OCI-LY7 (cell line): Measurements from ENCODE around the gene DCTN3. TPM values are rescaled to one million over a fixed set of nuclear protein-coding genes. Genes with fewer than 3 reads are reported as not detected.

Experiments used
- BruUV-seq: library from RNA; stranded (reverse); fragments of 400-500 nt; replicated peaks from 2 replicates; lab custom pipeline; 2021; lab: Mats Ljungman, UMichigan
- CTCF ChIA-PET: fragments of 300-600 bp; sonication (Branson Sonifier 250); formaldehyde crosslinking; loops from one replicate; lab custom pipeline; 2022; ENCODE audit warnings: antibody characterized with exemption; ENCODE audit not compliant: unreplicated experiment; lab: Charles Lee
- POLR2A ChIA-PET: fragments of 300-600 bp; sonication (Branson Sonifier 250); formaldehyde crosslinking; loops from one replicate; lab custom pipeline; 2022; ENCODE audit warnings: antibody characterized with exemption; lab: Charles Lee
- DNase-seq: peaks from one replicate; pipeline ENCODE4 v3.0.0-alpha.2; 2015; ENCODE audit warnings: low spot score
- H2AFZ ChIP-seq: fragments of 200-600 bp; sonication (generic), shearing (Covaris generic); 2 replicates; pipeline ENCODE4 v1.6.1; 2014; ENCODE audit warnings: mild to moderate bottlenecking, antibody characterized with exemption, low read length, moderate library complexity
- H3K27ac ChIP-seq: fragments of 200-600 bp; sonication (generic); 2 replicates; pipeline ENCODE4 v1.5.1; 2014; ENCODE audit warnings: mixed run types, low read depth, mild to moderate bottlenecking, moderate library complexity, low read length, inconsistent platforms; ENCODE audit not compliant: poor library complexity, severe bottlenecking
- H3K36me3 ChIP-seq: fragments of 200-600 bp; sonication (generic); 2 replicates; pipeline ENCODE4 v1.6.1; 2014; ENCODE audit warnings: mild to moderate bottlenecking, antibody characterized with exemption, low read length, moderate library complexity, mixed read lengths; ENCODE audit not compliant: insufficient read depth
- H3K4me1 ChIP-seq: fragments of 200-600 bp; sonication (generic); 2 replicates; pipeline ENCODE4 v1.5.1; 2014; ENCODE audit warnings: mild to moderate bottlenecking, low read length; ENCODE audit not compliant: insufficient read depth, poor library complexity, severe bottlenecking
- H3K4me2 ChIP-seq: fragments of 200-600 bp; sonication (generic); 2 replicates; pipeline ENCODE4 v1.6.1; 2014; ENCODE audit warnings: mild to moderate bottlenecking, low read length
- H3K4me3 ChIP-seq: fragments of 200-600 bp; sonication (generic); 2 replicates; pipeline ENCODE4 v1.5.1; 2014; ENCODE audit warnings: mild to moderate bottlenecking, low read depth, low read length; ENCODE audit not compliant: poor library complexity, severe bottlenecking
- H3K79me2 ChIP-seq: fragments of 200-600 bp; sonication (generic); 2 replicates; pipeline ENCODE4 v1.6.1; 2016; ENCODE audit warnings: low read depth, mild to moderate bottlenecking, low read length, moderate library complexity, mixed read lengths; ENCODE audit not compliant: insufficient read depth
- H3K9me2 ChIP-seq: fragments of 200-600 bp; sonication (generic); 2 replicates; pipeline ENCODE4 v1.6.1; 2016; ENCODE audit warnings: mild to moderate bottlenecking, low read length, mixed read lengths; ENCODE audit not compliant: insufficient read depth
- H3K9me3 ChIP-seq: fragments of 200-600 bp; sonication (generic); 2 replicates; pipeline ENCODE4 v1.6.1; 2014; ENCODE audit warnings: mild to moderate bottlenecking, mixed run types, low read length, mixed read lengths
- H4K20me1 ChIP-seq: fragments of 200-600 bp; sonication (generic); 2 replicates; pipeline ENCODE4 v1.6.1; 2014; ENCODE audit warnings: mild to moderate bottlenecking, antibody characterized with exemption, low read length, moderate library complexity, mixed read lengths; ENCODE audit not compliant: insufficient read depth
- CTCF ChIP-seq: fragments of 200-600 bp; sonication (generic); conservative IDR thresholded peaks from 2 replicates; pipeline ENCODE4 v1.5.1; 2014; ENCODE audit warnings: mild to moderate bottlenecking, antibody characterized with exemption, low read length, moderate library complexity, mixed read lengths
- EZH2phosphoT487 ChIP-seq: fragments of 200-600 bp; sonication (generic); IDR thresholded peaks from 2 replicates; pipeline ENCODE4 v1.6.1; 2018; ENCODE audit warnings: low read depth, borderline replicate concordance, mild to moderate bottlenecking, mixed run types, antibody characterized with exemption, low read length, moderate library complexity, mixed read lengths
- intact Hi-C: fragments of 100-400 bp; cut with micrococcal nuclease; formaldehyde crosslinking; loops from one replicate; pipeline ENCODE4 v1.10.0; 2022; ENCODE audit not compliant: unreplicated experiment
- total RNA-seq, 2 experiments: library from RNA; depleted of rRNA in 1 of 2; stranded (reverse); fragments of >200 nt in 1 of 2; shearing (Covaris generic) in 1 of 2; gene quantifications; 2 replicates each; pipeline ENCODE4 v1.2.3, GENCODE V29; 2014 to 2022

Gene DCTN3
- total RNA-seq, 2 experiments from 2014 or later: 79.7 to 84.2 TPM

- no TSS peak for BruUV-seq
- TF ChIP-seq EZH2phosphoT487: no peak
- TF ChIP-seq CTCF: peak; percentile 29; the same call in 1 of the 2 replicates
- Histone ChIP-seq H3K4me2 (no peak overlapping the region), H2AFZ (no peak overlapping the region), H4K20me1 (no peaks in the 10 kb centered on the region; the same call in 1 of the 2 replicates), H3K27ac (no peak overlapping the region), H3K9me2 (no peaks in the 10 kb centered on the region), H3K9me3 (no peaks in the 10 kb centered on the region), H3K4me1 (no peaks in the 10 kb centered on the region), H3K36me3 (no peaks in the 10 kb centered on the region), H3K4me3 (no peak overlapping the region), H3K79me2 (no peaks in the 10 kb centered on the region)
- POLR2A ChIA-PET: no interaction called here
- no peak for DNase-seq
- intact Hi-C loops: loop anchor here (1.0 to 2.0 kb wide), 2 partner anchors 44 to 155 kb away; no protein-coding TSS in a partner anchor
- CTCF ChIA-PET: interaction anchor here (0.6 to 1.0 kb wide), 4 partner anchors 19 to 192 kb away, joined by 3 read pairs; partner anchors contain the start of genes DCTN3 and RPP25L
Measured at GRCh38 chr9:34591917-34592866, 28.1 kb downstream of the DCTN3 start.

- H3K4me3 ChIP-seq: no peak overlapping the region
- H2AFZ ChIP-seq: no peak overlapping the region
- no peak overlapping the region for H3K27ac ChIP-seq
- H4K20me1 ChIP-seq: no peaks in the 10 kb centered on the region; the same call in 1 of the 2 replicates
- CTCF ChIA-PET: interaction anchor here (0.6 to 0.7 kb wide), 3 partner anchors 20 to 191 kb away, joined by 3 read pairs; partner anchors contain the start of genes DCTN3 and RPP25L
- H3K9me2 ChIP-seq: no peaks in the 10 kb centered on the region
- H3K4me1 ChIP-seq: no peaks in the 10 kb centered on the region
- DNase-seq: peak; percentile 63
- TF ChIP-seq CTCF: peak; percentile 85
- TF ChIP-seq EZH2phosphoT487: no peak
- no peak overlapping the region for H3K4me2 ChIP-seq
- H3K36me3 ChIP-seq: no peaks in the 10 kb centered on the region
- POLR2A ChIA-PET: no interaction called here
- intact Hi-C loops: no loop called here
- H3K9me3 ChIP-seq: no peaks in the 10 kb centered on the region
- BruUV-seq: no TSS peak
- no peaks in the 10 kb centered on the region for H3K79me2 ChIP-seq
Measured at GRCh38 chr9:34591248-34591916, 28.9 kb downstream of the DCTN3 start.
